Adipocyte (in vitro differentiated cells): ENCODE measurements around the gene FLOT1.
"Not testable (repeated sequence)": the region's sequence is repeated elsewhere in the genome, so short reads cannot be mapped to it uniquely, and the experiment has no call there.

ENCODE experiments used
- DNase-seq: peaks from one replicate; pipeline ENCODE4 v3.0.0-alpha.2; 2015; ENCODE audit warnings: low read depth
- H3K27me3 ChIP-seq: replicated peaks from 2 replicates; pipeline ENCODE4 v1.7.0; 2013; ENCODE audit warnings: mild to moderate bottlenecking, low read length, moderate library complexity; ENCODE audit not compliant: control insufficient read depth, insufficient read depth
- H3K36me3 ChIP-seq: 2 replicates; pipeline ENCODE4 v1.7.0; 2013; ENCODE audit warnings: low read length, mild to moderate bottlenecking, moderate library complexity; ENCODE audit not compliant: control insufficient read depth, insufficient read depth, severe bottlenecking
- H3K4me1 ChIP-seq: 2 replicates; pipeline ENCODE4 v1.7.0; 2013; ENCODE audit warnings: mild to moderate bottlenecking, low read length, moderate library complexity; ENCODE audit not compliant: control insufficient read depth, insufficient read depth
- H3K4me3 ChIP-seq: 2 replicates; pipeline ENCODE4 v1.7.0; 2013; ENCODE audit warnings: mild to moderate bottlenecking, low read length, moderate library complexity
- H3K9ac ChIP-seq: 2 replicates; pipeline ENCODE4 v1.7.0; 2013; ENCODE audit warnings: mild to moderate bottlenecking, low read length, moderate library complexity
- H3K9me3 ChIP-seq: 2 replicates; pipeline ENCODE4 v1.7.0; 2013; ENCODE audit warnings: mild to moderate bottlenecking, low read length, moderate library complexity; ENCODE audit not compliant: control insufficient read depth

FLOT1 gene

GRCh38 chr6:30719356-30719755 lies 23.1 kb downstream of the FLOT1 start:
- H3K9ac ChIP-seq = peak overlapping the region; percentile 100
- H3K4me3 ChIP-seq = peak overlapping the region; percentile 99
- peaks cover 37% of the 10 kb centered on the region for H3K4me1 ChIP-seq
- H3K36me3 ChIP-seq = peaks cover 20% of the 10 kb centered on the region
- no peak for DNase-seq
- no peaks in the 10 kb centered on the region for H3K27me3 ChIP-seq
- no peaks in the 10 kb centered on the region for H3K9me3 ChIP-seq

GRCh38 chr6:30717845-30718720 lies 24.4 kb downstream of the FLOT1 start:
- not testable (repeated sequence) for H3K9me3 ChIP-seq, H3K27me3 ChIP-seq, DNase-seq
- peaks cover 26% of the 10 kb centered on the region for H3K4me1 ChIP-seq
- peak overlapping the region; percentile 74 for H3K4me3 ChIP-seq
- peak overlapping the region; percentile 83 for H3K9ac ChIP-seq
- peaks cover 16% of the 10 kb centered on the region for H3K36me3 ChIP-seq

GRCh38 chr6:30717129-30717844 lies 25.2 kb downstream of the FLOT1 start, which contains the start of gene MDC1:
MDC1 (minus strand) TSS chr6:30717281; CDS start chr6:30715175, 2,106 bp downstream.
- Histone ChIP-seq H3K4me3 (peak within 1 kb of the TSS; percentile 84), H3K27me3 (no peaks in the 10 kb centered on the region), H3K9me3 (no peaks in the 10 kb centered on the region), H3K9ac (peak within 1 kb of the TSS; percentile 83), H3K4me1 (peaks cover 18% of the 10 kb centered on the region), H3K36me3 (peaks cover 17% of the 10 kb centered on the region)
- DNase-seq = peak; percentile 100

- DNase-seq = no peak
- H3K9me3 ChIP-seq = no peaks in the 10 kb centered on the region
- no peaks in the 10 kb centered on the region for H3K27me3 ChIP-seq
- H3K4me1 ChIP-seq = peaks cover 17% of the 10 kb centered on the region
- peak overlapping the region; percentile 84 for H3K4me3 ChIP-seq
- H3K9ac ChIP-seq = peak overlapping the region; percentile 79
- peaks cover 22% of the 10 kb centered on the region for H3K36me3 ChIP-seq
Observed at GRCh38 chr6:30716879-30717128, 25.7 kb downstream of the FLOT1 start.

GRCh38 chr6:30714263-30714662 lies 28.2 kb downstream of the FLOT1 start:
- DNase-seq = no peak
- Histone ChIP-seq H3K4me1 (peaks cover 12% of the 10 kb centered on the region), H3K36me3 (peaks cover 36% of the 10 kb centered on the region), H3K9me3 (no peaks in the 10 kb centered on the region), H3K4me3 (no peak overlapping the region), H3K9ac (no peak overlapping the region), H3K27me3 (no peaks in the 10 kb centered on the region)

- H3K9me3 ChIP-seq = no peaks in the 10 kb centered on the region
- no peaks in the 10 kb centered on the region for H3K27me3 ChIP-seq
- H3K36me3 ChIP-seq = peaks cover 43% of the 10 kb centered on the region
- no peak overlapping the region for H3K9ac ChIP-seq
- peaks cover 6% of the 10 kb centered on the region for H3K4me1 ChIP-seq
- H3K4me3 ChIP-seq = no peak overlapping the region
- DNase-seq = no peak
Observed at GRCh38 chr6:30712441-30712945, 30.0 kb downstream of the FLOT1 start.

GRCh38 chr6:30711758-30712380 lies 30.6 kb downstream of the FLOT1 start:
- Histone ChIP-seq H3K27me3 (no peaks in the 10 kb centered on the region), H3K36me3 (peaks cover 50% of the 10 kb centered on the region), H3K9ac (no peak overlapping the region), H3K9me3 (no peaks in the 10 kb centered on the region), H3K4me1 (peaks cover 6% of the 10 kb centered on the region), H3K4me3 (no peak overlapping the region)
- no peak for DNase-seq

- Histone ChIP-seq H3K9ac (no peak overlapping the region), H3K27me3 (no peaks in the 10 kb centered on the region), H3K4me1 (no peaks in the 10 kb centered on the region), H3K9me3 (no peaks in the 10 kb centered on the region), H3K4me3 (no peak overlapping the region), H3K36me3 (peaks cover 51% of the 10 kb centered on the region)
- no peak for DNase-seq
Observed at GRCh38 chr6:30709101-30709868, 33.2 kb downstream of the FLOT1 start.

- Histone ChIP-seq H3K4me3 (no peak overlapping the region), H3K9me3 (no peaks in the 10 kb centered on the region), H3K36me3 (peaks cover 39% of the 10 kb centered on the region), H3K9ac (no peak overlapping the region), H3K4me1 (peaks cover 7% of the 10 kb centered on the region), H3K27me3 (no peaks in the 10 kb centered on the region)
- DNase-seq = no peak
Observed at GRCh38 chr6:30707281-30707850, 35.1 kb downstream of the FLOT1 start.

- Histone ChIP-seq H3K4me3 (no peak overlapping the region), H3K9ac (no peak overlapping the region), H3K9me3 (no peaks in the 10 kb centered on the region), H3K36me3 (peaks cover 23% of the 10 kb centered on the region), H3K4me1 (peaks cover 7% of the 10 kb centered on the region), H3K27me3 (no peaks in the 10 kb centered on the region)
- no peak for DNase-seq
Observed at GRCh38 chr6:30705620-30706019, 36.9 kb downstream of the FLOT1 start.
